HL-60 (cell line): ENCODE measurements around the gene ZSWIM3.

ENCODE experiments used
- GABPA ChIP-seq: IDR thresholded peaks from 2 replicates; pipeline ENCODE4 v1.6.1; 2012; ENCODE audit warnings: low read depth
- POLR2AphosphoS5 ChIP-seq: IDR thresholded peaks from 2 replicates; pipeline ENCODE4 v1.6.1; 2012; ENCODE audit warnings: low read depth
- TF ChIP-seq, protein P1 (sequence below): IDR thresholded peaks from one replicate; pipeline ENCODE4 v1.5.1; 2011; ENCODE audit warnings: low read length, control low read depth, inconsistent platforms; ENCODE audit not compliant: insufficient read depth

DNA sequence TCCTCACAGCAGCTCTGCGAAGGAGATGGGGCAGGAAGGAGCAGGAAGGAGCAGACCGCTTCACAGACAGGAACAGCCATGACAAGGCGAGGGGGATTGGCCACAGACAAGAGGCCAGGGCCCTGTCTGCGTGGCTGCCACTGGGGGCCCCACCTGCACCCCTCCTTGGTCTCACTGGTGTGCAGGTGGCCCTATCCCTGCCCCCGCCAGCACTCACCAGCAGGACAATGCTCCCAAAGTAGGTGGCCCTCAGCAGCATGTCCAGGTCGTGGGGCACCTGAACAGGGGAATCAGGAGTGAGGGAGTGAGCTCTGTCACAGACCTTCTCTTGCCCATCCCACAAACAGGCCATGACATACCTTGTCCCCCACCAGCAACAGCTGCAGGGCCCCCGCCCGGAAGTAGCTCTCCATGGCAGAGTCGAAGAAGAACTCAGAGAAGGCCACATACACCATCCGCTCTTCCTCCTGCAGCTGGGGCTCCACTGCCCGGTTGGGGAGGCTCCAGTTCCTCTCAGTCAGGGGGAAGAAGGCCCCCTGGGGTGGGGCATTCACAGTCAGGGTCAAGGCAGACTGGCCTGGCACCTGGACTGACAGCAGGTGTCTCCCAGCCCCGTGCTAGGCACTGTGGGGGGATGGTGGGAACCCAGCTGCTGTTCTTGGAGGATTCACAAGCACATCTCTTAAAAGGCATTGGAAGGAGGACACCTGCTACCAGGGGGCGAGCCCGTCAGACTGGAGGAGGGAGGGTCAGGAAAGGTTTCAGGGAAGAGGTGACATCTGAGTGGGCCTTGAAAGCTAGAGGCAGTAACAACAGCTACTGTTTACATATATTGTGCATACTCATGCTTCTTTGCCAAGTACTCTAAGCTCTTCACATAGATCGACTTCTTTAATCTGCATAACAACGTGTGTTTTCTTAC lies 47.4 kb downstream of the ZSWIM3 start:
- TF ChIP-seq POLR2AphosphoS5 (no peak), GABPA (no peak)
- TF ChIP-seq, protein P1, sequence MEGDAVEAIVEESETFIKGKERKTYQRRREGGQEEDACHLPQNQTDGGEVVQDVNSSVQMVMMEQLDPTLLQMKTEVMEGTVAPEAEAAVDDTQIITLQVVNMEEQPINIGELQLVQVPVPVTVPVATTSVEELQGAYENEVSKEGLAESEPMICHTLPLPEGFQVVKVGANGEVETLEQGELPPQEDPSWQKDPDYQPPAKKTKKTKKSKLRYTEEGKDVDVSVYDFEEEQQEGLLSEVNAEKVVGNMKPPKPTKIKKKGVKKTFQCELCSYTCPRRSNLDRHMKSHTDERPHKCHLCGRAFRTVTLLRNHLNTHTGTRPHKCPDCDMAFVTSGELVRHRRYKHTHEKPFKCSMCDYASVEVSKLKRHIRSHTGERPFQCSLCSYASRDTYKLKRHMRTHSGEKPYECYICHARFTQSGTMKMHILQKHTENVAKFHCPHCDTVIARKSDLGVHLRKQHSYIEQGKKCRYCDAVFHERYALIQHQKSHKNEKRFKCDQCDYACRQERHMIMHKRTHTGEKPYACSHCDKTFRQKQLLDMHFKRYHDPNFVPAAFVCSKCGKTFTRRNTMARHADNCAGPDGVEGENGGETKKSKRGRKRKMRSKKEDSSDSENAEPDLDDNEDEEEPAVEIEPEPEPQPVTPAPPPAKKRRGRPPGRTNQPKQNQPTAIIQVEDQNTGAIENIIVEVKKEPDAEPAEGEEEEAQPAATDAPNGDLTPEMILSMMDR: no peak
